KOPT-K1 (cell line): ENCODE results near the gene ACOX3.

Experiments used
- H3K27ac ChIP-seq: fragments of 200-600 bp; sonication (generic); 2 replicates; pipeline ENCODE4 v1.5.1; 2016; ENCODE audit warnings: antibody characterized with exemption, mild to moderate bottlenecking, low read depth, low read length; ENCODE audit not compliant: poor library complexity, severe bottlenecking
- H3K36me3 ChIP-seq: fragments of 200-600 bp; sonication (generic); 2 replicates; pipeline ENCODE4 v1.5.1; 2017; ENCODE audit warnings: antibody characterized with exemption, mild to moderate bottlenecking, low read length, moderate library complexity; ENCODE audit not compliant: insufficient read depth
- H3K9me3 ChIP-seq: fragments of 200-600 bp; sonication (generic); 2 replicates; pipeline ENCODE4 v1.5.1; 2017; ENCODE audit warnings: antibody characterized with exemption, low read length, mild to moderate bottlenecking; ENCODE audit not compliant: insufficient read depth, poor library complexity, severe bottlenecking

The ACOX3 gene

DNA sequence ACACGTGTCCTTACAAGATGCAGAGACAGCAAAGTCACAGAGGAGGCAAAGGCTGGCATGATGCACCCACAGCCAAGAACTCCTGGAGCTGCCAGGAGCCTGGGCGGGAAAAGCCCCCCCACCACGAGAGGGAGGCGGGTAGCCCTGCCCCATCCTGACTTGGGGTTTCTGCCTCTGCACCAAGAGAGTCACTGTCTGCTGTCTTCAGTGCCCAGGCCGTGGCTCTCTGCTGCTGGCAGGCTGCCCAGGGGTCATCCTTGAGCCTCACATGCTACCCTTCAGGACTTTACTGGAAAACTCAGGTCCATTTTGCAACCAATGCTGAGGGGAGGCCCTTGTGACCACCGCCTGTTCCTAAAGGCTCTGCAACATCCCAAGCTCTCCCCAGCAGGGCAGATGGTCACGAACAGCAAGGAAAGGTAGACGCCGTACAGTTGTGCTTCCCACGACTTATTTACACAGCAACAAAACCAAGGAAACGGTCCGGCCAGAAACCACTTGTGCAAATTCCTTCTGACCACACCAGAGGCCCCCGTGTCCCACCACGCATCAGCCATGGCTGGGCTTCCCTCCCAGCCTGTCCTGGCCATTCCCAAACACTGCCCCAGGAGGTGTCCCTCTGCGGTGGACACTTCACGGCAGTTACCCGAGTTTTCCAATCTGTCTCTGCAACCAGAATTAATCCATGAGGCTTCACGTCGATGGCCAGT is 56.9 kb downstream of the ACOX3 start:
- peaks cover 4% of the 10 kb centered on the region; the same call in 1 of the 2 replicates for H3K36me3 ChIP-seq
- no peak overlapping the region for H3K27ac ChIP-seq
- no peaks in the 10 kb centered on the region for H3K9me3 ChIP-seq

DNA sequence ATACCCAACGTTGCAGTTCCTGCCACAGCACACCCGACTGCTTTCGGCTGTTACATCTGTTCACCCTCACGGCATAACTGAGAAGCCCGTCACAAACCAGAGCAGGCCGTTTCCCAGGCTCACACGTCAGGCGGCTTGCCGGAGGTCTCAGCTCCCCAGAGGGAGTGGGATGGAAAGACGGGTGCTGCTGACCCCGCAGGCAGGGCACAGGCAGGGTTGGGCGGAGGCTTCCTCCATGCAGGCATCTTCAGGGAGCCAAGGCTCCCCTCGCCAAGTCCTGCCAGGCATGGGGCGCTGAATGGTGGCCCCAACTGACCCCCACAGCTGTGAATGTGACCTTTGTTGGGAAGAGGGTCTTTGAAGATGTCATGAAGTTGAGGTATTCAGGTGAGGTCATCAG is 57.5 kb downstream of the ACOX3 start:
- H3K36me3 ChIP-seq: peaks cover 4% of the 10 kb centered on the region; the same call in 1 of the 2 replicates
- no peaks in the 10 kb centered on the region for H3K9me3 ChIP-seq
- no peak overlapping the region for H3K27ac ChIP-seq

- H3K36me3 ChIP-seq: peaks cover 2% of the 10 kb centered on the region; the same call in 1 of the 2 replicates
- H3K9me3 ChIP-seq: no peaks in the 10 kb centered on the region
- no peak overlapping the region for H3K27ac ChIP-seq
These were observed 58.5 kb downstream of the ACOX3 start for GRCh38 chr4:8381814-8382581.

- H3K27ac ChIP-seq: no peak overlapping the region
- H3K36me3 ChIP-seq: no peaks in the 10 kb centered on the region; the same call in 1 of the 2 replicates
- H3K9me3 ChIP-seq: no peaks in the 10 kb centered on the region
These were observed 59.8 kb downstream of the ACOX3 start for GRCh38 chr4:8380511-8381415.

DNA sequence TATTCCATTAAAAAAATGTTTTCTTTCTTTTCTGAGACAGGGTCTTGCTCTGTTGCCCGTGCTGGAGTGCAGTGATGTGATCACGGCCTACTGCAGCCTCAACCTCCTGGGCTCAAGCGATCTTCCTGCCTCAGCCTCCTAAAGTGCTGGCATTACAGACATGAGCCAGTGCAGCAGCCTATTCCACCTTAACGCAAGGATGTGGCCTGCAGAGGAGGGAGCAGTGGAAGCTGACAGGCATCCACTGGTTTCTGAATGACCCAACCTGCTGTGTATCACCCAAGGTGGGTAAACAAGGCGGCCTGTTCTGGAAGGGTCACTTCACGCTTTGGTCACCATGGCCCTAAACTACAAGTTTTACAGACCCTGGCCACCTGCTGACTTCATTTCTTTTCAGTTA is 60.8 kb downstream of the ACOX3 start:
- Histone ChIP-seq H3K36me3 (no peaks in the 10 kb centered on the region), H3K27ac (no peak overlapping the region), H3K9me3 (no peaks in the 10 kb centered on the region)

GRCh38 chr4:8379281-8379680 is 61.2 kb downstream of the ACOX3 start:
- H3K9me3 ChIP-seq: no peaks in the 10 kb centered on the region
- H3K27ac ChIP-seq: no peak overlapping the region
- H3K36me3 ChIP-seq: no peaks in the 10 kb centered on the region

DNA sequence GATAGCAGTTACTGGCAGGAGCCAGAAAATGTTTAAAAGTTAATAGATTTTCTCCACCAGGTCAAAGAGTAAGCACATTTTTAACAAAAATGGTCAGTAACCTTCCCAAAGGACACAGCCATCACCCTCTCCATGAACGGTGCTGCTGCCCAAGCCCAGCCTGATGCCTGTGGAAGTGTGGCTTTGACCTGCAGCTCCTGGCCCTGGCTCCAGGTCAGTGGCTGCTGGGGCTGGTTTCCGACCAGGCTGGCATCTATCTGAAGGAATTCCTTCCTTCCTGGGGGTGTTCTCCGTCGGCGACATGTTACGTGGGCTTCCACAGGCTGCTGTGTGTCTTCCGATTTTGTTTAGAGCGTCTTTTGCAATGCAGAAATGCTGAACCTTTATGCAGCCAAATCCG is 61.7 kb downstream of the ACOX3 start:
- no peak overlapping the region for H3K27ac ChIP-seq
- no peaks in the 10 kb centered on the region for H3K9me3 ChIP-seq
- H3K36me3 ChIP-seq: no peaks in the 10 kb centered on the region

GRCh38 chr4:8378101-8378724 is 62.3 kb downstream of the ACOX3 start:
- Histone ChIP-seq H3K27ac (no peak overlapping the region), H3K36me3 (no peaks in the 10 kb centered on the region)

DNA sequence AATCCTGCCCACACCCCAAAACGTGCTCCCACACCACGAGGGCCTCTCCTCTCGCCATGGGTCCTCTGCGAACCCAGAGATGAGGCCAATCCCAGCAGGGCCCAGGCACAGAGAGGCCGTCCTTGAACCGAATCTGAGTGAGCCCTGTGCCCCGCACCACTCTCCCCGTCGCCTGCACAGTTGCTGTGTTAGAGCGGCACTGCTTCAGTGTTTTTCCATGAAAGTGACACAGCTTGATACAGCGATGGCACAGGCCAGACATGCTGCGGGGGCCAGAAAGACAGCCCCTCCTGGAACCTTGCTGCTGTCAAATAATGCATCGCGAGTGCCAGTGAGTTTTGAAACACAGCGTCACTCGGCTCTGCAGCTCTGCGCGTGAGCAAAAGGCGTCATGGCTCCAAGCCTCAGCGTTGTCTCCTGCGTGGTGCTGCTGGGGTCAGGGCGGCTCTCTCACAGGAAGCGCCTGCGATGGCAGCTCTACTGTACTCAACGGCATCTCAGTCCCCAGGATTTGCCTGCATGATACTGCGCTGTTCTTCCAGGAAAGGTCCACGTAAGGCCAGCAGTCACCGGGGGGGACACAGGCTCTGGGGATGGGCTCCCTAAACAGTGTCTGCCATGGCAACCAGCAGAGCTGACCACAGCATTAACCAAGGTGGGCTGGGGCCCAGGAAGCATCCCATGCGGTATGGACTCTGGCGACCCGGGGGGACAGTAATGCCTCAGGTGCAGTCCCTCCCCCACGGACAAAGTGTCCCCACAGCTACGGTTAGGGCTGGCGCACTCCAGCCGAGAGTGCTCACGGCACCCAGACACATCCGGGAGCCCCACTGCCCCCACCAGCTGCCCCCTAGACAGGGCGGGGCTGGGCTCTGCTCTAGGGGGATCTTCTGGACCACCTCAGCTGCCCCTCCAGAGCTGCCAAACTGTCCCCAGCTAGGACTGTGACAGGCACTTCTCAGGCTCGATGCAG is 63.1 kb downstream of the ACOX3 start:
- H3K9me3 ChIP-seq: no peaks in the 10 kb centered on the region
- H3K36me3 ChIP-seq: no peaks in the 10 kb centered on the region
- H3K27ac ChIP-seq: no peak overlapping the region

More at GRCh38 chr4:8378101-8378724, 62.3 kb downstream of the ACOX3 start:
- no peaks in the 10 kb centered on the region for H3K9me3 ChIP-seq

- Histone ChIP-seq H3K36me3 (no peaks in the 10 kb centered on the region), H3K27ac (no peak overlapping the region), H3K9me3 (no peaks in the 10 kb centered on the region)
These were observed 64.0 kb downstream of the ACOX3 start for GRCh38 chr4:8376361-8377102.

DNA sequence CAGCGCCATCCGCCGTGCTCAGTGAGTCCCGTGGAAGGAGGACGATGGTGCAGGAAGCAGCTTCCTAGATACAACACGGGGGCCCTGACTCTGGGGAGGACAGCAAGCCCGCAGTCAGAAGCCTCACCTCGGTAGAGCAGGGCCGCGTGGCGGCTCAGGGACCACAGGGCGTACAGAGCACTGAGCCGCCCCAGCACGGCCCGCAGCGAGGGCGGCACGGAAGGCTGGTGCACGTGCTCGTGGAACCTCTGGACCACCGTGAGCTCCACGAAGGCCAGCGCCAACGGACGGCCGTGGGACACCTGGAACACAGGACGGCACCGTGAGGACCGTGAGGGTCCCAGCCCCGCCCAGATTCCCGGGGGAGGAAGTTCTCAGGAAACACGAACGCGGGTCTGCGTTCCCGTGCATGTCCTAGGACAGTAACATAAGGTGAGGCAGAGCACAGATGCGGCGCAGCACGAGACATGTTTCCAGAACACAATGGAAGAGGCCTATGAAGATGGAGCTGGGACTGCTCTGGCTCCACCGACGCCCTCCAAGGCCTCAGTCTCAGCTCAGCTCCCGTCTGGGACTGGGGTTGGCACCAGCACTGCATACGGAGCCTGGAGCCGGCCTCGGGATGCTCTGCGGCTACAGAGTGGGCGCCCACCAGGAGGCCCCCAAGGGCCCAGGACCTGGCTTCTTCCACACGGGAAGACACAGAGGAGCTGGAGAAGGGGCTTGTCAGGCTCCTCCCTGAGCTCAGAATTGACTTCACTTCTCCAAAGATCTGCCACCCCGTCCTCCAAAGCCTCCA is 65.5 kb downstream of the ACOX3 start:
- H3K9me3 ChIP-seq: no peaks in the 10 kb centered on the region
- H3K36me3 ChIP-seq: no peaks in the 10 kb centered on the region
- H3K27ac ChIP-seq: no peak overlapping the region

DNA sequence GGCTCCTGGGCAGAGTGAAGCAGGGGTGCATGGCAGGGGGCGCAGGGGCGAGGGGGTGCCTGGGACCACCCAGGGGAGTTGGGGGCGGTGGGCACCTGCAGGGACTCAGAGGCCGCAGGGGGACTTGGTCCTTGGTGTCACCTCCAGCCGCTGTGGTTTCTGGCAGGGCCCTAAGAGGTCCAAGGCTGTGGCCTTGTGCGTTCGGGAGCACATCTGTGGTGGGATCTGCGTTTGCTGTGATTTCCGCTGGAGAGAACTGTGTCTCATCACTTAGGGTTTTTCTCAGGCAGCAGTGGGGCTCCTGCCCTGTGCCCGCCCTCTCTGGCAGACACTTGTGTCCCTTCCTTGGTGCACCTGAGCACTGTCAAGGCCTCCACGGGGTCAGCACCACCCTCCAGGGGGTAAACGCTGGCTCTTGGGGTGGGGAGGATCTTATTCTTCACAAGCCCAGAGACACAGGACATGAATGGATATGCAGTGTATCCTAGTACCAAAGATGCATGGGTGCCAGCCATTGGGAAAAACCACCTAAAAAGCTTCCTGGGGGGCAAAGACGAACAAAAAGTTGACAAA is 66.5 kb downstream of the ACOX3 start:
- Histone ChIP-seq H3K27ac (no peak overlapping the region), H3K9me3 (no peaks in the 10 kb centered on the region), H3K36me3 (no peaks in the 10 kb centered on the region)
